RWPE2 (cell line): ENCODE data around the gene CSNK1G1.

Experiments
- ATAC-seq: fragments of 200-7000 bp; cut with Tn5 transposase; 3 replicates; pipeline ENCODE4 v1.9.1; 2021; ENCODE audit warnings: low read depth
- DNase-seq: peaks from one replicate; pipeline ENCODE4 v3.0.0-alpha.2; 2020; ENCODE audit warnings: low spot score
- H3K27ac ChIP-seq: fragments of 450-650 bp; 2 replicates; pipeline ENCODE4 v1.5.1; 2017; ENCODE audit warnings: mild to moderate bottlenecking; ENCODE audit not compliant: poor library complexity, severe bottlenecking
- H3K27me3 ChIP-seq: fragments of 250-450 bp; sonication (Bioruptor Pico); 2 replicates; pipeline ENCODE4 v1.5.1; 2021; ENCODE audit warnings: mild to moderate bottlenecking, moderate library complexity; ENCODE audit not compliant: insufficient read depth, poor library complexity, severe bottlenecking
- H3K36me3 ChIP-seq: fragments of 250-450 bp; sonication (Bioruptor Pico); 2 replicates; pipeline ENCODE4 v1.5.1; 2020; ENCODE audit warnings: low read depth, mild to moderate bottlenecking, moderate library complexity
- H3K4me1 ChIP-seq: fragments of 250-450 bp; sonication (Bioruptor Pico); 2 replicates; pipeline ENCODE4 v1.5.1; 2021; ENCODE audit warnings: mild to moderate bottlenecking, moderate library complexity; ENCODE audit not compliant: insufficient read depth, poor library complexity, severe bottlenecking
- H3K4me3 ChIP-seq: fragments of 250-450 bp; sonication (Bioruptor Pico); 2 replicates; pipeline ENCODE4 v1.5.1; 2021; ENCODE audit warnings: mild to moderate bottlenecking, moderate library complexity; ENCODE audit not compliant: severe bottlenecking
- H3K9me3 ChIP-seq: fragments of 250-450 bp; sonication (Bioruptor Pico); 2 replicates; pipeline ENCODE4 v1.5.1; 2021; ENCODE audit warnings: mild to moderate bottlenecking, moderate library complexity; ENCODE audit not compliant: severe bottlenecking
- CTCF ChIP-seq: fragments of 450-650 bp; IDR thresholded peaks from one replicate; pipeline ENCODE4 v1.5.1; 2017; ENCODE audit warnings: mild to moderate bottlenecking, moderate library complexity; ENCODE audit not compliant: poor library complexity, severe bottlenecking

Gene CSNK1G1

GRCh38 chr15:64305261-64305660 lies 50.7 kb downstream of the CSNK1G1 start:
- Histone ChIP-seq H3K4me1 (peaks cover 5% of the 10 kb centered on the region), H3K27ac (no peak overlapping the region)

GRCh38 chr15:64289550-64289949 lies 66.4 kb downstream of the CSNK1G1 start:
- no peak overlapping the region for H3K27ac ChIP-seq
- H3K36me3 ChIP-seq, result peaks cover 8% of the 10 kb centered on the region; the same call in 1 of the 2 replicates
- no peak for TF ChIP-seq CTCF
- no peaks in the 10 kb centered on the region for H3K27me3 ChIP-seq
- H3K9me3 ChIP-seq, result no peaks in the 10 kb centered on the region
- H3K4me1 ChIP-seq, result no peaks in the 10 kb centered on the region
- no peak for ATAC-seq
- DNase-seq, result no peak
- no peak overlapping the region for H3K4me3 ChIP-seq

More at GRCh38 chr15:64305261-64305660, 50.7 kb downstream of the CSNK1G1 start:
- DNase-seq (no peak), ATAC-seq (0 out of 3 replicates have a peak, but pooled peaks have one; percentile 27)
- H3K4me3 ChIP-seq, result no peak overlapping the region
- H3K9me3 ChIP-seq, result no peaks in the 10 kb centered on the region
- no peaks in the 10 kb centered on the region for H3K27me3 ChIP-seq
- peaks cover 24% of the 10 kb centered on the region for H3K36me3 ChIP-seq
- TF ChIP-seq CTCF, result no peak

GRCh38 chr15:64288999-64289398 lies 67.0 kb downstream of the CSNK1G1 start:
- Histone ChIP-seq H3K9me3 (no peaks in the 10 kb centered on the region), H3K4me1 (no peaks in the 10 kb centered on the region), H3K4me3 (no peak overlapping the region), H3K27me3 (no peaks in the 10 kb centered on the region), H3K36me3 (peaks cover 8% of the 10 kb centered on the region; the same call in 1 of the 2 replicates), H3K27ac (no peak overlapping the region)
- no peak for ATAC-seq
- DNase-seq, result no peak
- no peak for TF ChIP-seq CTCF

GRCh38 chr15:64288577-64288976 lies 67.4 kb downstream of the CSNK1G1 start:
- Histone ChIP-seq H3K4me1 (no peaks in the 10 kb centered on the region), H3K4me3 (no peak overlapping the region), H3K27me3 (no peaks in the 10 kb centered on the region), H3K27ac (no peak overlapping the region), H3K36me3 (peaks cover 8% of the 10 kb centered on the region; the same call in 1 of the 2 replicates), H3K9me3 (no peaks in the 10 kb centered on the region)
- TF ChIP-seq CTCF, result no peak
- ATAC-seq (no peak), DNase-seq (no peak)

GRCh38 chr15:64287953-64288352 lies 68.0 kb downstream of the CSNK1G1 start:
- no peak overlapping the region for H3K27ac ChIP-seq
- no peaks in the 10 kb centered on the region for H3K4me1 ChIP-seq
- no peaks in the 10 kb centered on the region for H3K9me3 ChIP-seq
- TF ChIP-seq CTCF, result no peak
- DNase-seq, result no peak
- no peak for ATAC-seq
- H3K36me3 ChIP-seq, result peaks cover 8% of the 10 kb centered on the region; the same call in 1 of the 2 replicates
- no peak overlapping the region for H3K4me3 ChIP-seq
- no peaks in the 10 kb centered on the region for H3K27me3 ChIP-seq
